Raji (cell line): Measurements from ENCODE around the gene C4orf51.

Experiments used
- POLR2A ChIP-seq: IDR thresholded peaks from 2 replicates; pipeline ENCODE4 v1.6.1; 2011; ENCODE audit warnings: low read depth, low read length, control low read depth; ENCODE audit not compliant: insufficient read depth

The C4orf51 gene

GRCh38 chr4:145769450-145770037 is 89.6 kb downstream of the C4orf51 start:
- TF ChIP-seq POLR2A: no peak

GRCh38 chr4:145770124-145770523 is 90.2 kb downstream of the C4orf51 start:
- no peak for TF ChIP-seq POLR2A

GRCh38 chr4:145772347-145772746 is 92.4 kb downstream of the C4orf51 start:
- TF ChIP-seq POLR2A: no peak

- no peak for TF ChIP-seq POLR2A
These were observed 93.8 kb downstream of the C4orf51 start for GRCh38 chr4:145773581-145774234.

GRCh38 chr4:145774473-145774872 is 94.5 kb downstream of the C4orf51 start:
- no peak for TF ChIP-seq POLR2A

GRCh38 chr4:145775406-145775805 is 95.5 kb downstream of the C4orf51 start:
- TF ChIP-seq POLR2A: no peak

- no peak for TF ChIP-seq POLR2A
These were observed 96.3 kb downstream of the C4orf51 start for GRCh38 chr4:145776208-145776607.

- TF ChIP-seq POLR2A: no peak
These were observed 99.4 kb downstream of the C4orf51 start for GRCh38 chr4:145779319-145779801.

- no peak for TF ChIP-seq POLR2A
These were observed 101.4 kb downstream of the C4orf51 start for GRCh38 chr4:145781351-145781750.
